GM19023 (cell line): ENCODE data around the gene PSMB5.

ENCODE experiments used
- ATAC-seq: cut with Tn5 transposase; IDR thresholded peaks from one replicate; pipeline ENCODE4 v1.9.1; 2021; ENCODE audit warnings: mild to moderate bottlenecking, moderate library complexity; ENCODE audit not compliant: unreplicated experiment

PSMB5 gene

DNA sequence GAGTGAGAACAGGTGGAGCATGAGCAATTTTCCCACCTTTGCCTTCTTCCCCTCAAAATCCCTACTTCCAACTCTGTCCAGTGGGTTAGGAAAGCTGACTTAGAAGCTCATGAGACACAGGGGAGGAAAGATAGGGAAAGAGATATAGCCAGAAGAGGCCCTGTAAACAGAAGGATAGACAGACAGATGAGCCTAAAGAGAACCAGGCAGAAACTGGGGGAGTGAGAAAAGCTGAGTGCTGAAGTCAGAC lies 57.3 kb downstream of the PSMB5 start:
- no peak for ATAC-seq

DNA sequence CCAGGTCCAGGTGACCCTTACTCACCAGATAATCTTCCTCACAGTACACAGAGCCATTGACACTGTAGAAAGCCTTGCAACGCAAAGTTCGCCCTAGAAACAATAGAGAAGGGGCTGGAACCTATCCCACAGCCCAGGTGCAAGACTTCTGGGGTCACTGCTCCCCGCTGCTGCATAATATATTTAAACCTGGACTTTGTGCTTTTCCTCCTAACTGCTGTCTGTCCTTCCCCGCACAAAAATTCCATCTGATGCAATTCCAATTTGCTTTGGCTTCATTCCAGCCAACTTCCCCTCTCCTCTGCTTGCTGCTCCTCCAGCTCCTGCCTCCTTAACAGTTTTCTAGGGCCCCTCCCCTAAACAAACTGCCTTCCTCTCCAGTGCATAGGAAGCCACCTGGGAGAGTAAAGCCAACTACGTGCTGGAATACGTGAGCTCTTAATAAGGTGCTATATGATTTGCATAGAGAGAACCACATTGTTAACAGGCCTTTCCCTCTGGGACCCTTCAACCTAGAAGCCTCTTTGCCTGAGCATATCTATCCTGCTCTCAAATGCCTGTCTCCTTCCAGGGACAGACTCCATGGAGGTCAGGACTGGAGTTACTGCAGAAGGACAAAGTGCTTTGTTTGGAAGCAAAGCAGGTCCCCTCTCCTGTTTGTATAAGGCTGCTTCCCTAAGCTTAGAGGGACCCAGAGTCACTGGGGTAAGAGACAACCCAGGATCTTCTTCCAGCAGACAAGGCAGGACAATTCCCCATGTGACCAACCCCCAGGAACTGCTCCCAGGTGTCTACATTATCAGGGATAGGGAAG lies 57.9 kb downstream of the PSMB5 start:
- ATAC-seq, result no peak
